GM19351 (cell line): ENCODE results near the gene HACD2.
"Not testable (repeated sequence)": the region's sequence is repeated elsewhere in the genome, so short reads cannot be mapped to it uniquely, and the experiment has no call there.

Source experiments
- ATAC-seq: cut with Tn5 transposase; IDR thresholded peaks from one replicate; pipeline ENCODE4 v1.9.1; 2021; ENCODE audit warnings: mild to moderate bottlenecking, moderate library complexity; ENCODE audit not compliant: unreplicated experiment

HACD2 gene

DNA sequence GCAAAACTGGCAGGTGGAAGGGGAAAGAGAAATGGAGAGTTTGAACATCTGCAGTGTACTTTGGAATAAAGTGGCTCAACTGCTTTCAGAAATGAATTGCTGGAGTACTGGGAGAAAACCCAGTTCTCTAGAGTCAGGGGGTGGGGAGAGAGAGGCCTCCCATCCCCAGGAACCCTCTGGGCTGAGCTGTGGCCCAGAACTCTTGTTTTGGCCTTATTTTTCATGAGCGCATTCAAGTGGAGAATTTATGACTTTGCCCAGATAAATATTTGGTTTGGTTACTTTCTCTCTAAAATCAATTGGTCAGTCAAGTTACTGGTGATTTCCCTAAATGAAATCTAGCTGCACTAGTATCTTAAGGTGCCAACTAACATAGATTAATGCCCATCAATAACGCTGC is 28.7 kb upstream of the HACD2 start:
- no peak for ATAC-seq

DNA sequence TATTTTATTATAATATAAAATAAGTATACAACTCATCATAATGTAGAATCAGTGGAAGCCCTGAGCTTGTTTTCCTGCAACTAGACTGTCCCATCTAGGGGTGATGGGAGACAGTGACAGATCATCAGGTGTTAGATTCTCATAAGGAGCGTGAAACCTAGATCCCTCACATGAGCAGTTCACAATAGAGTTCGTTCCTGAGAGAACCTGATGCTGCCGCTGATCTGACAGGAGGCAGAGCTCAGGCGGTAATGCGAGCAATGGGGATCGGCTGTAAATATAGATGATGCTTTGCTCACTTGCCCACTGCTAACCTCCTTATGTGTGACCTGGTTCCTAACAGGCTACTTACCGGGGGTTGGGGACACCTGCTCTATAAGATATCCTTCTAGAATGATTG is 26.8 kb upstream of the HACD2 start:
- not testable (repeated sequence) for ATAC-seq

DNA sequence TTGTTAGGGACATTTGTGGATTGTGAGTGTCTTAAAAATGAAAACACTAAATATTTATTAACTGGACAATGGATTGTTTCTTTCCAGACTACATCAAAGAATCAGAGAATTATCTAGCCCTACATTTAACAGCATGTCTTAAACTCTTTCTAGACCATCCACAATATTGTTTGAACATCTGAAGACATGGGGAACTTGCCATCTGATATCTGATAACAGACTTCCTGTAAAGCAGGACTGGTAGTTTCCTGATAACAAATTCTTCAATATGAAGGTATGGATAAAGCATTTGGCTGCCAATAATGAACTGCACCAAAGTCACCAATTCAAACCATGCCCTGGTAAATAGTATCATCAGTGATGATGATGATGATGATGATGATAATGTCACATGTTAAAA is 26.2 kb upstream of the HACD2 start:
- no peak for ATAC-seq

DNA sequence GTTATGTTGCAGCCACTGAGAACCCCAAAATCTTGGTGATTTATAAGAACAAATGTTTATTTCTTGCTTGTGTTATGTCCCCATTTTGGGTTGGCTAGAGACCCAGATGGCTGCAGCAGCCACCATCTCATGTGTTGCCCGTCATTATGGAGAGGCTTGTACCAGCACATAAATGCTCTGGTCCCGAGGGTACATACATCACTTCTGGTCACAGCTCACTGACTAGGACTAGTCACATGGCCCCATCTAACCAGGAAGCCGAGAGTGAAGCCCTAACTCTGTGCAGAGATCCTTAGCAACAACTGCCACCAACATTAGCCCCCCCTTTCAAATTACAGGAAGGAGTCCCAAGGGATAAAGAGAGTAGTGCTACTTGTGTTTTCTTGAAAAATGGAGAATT is 25.5 kb upstream of the HACD2 start:
- ATAC-seq, result peak; percentile 89

DNA sequence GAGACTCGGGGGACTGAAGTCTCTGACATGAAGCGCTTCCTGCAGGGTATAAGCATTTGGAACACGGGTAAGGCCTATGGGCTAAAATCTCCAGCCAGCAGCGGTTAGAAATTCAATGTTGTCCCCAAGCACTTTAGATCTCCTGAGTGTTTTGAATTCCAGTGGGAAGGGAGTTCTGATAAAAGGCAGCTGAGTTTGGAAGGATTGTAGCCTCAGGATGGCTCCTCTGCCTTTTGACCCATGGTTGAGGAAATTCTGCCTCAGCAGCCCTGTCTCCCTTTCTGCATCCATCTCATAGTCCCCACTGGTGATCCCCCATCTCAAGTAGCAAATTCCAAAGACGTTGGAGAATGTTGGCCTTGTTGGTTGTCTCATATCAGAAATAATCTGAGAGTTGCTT is 24.2 kb upstream of the HACD2 start:
- no peak for ATAC-seq

DNA sequence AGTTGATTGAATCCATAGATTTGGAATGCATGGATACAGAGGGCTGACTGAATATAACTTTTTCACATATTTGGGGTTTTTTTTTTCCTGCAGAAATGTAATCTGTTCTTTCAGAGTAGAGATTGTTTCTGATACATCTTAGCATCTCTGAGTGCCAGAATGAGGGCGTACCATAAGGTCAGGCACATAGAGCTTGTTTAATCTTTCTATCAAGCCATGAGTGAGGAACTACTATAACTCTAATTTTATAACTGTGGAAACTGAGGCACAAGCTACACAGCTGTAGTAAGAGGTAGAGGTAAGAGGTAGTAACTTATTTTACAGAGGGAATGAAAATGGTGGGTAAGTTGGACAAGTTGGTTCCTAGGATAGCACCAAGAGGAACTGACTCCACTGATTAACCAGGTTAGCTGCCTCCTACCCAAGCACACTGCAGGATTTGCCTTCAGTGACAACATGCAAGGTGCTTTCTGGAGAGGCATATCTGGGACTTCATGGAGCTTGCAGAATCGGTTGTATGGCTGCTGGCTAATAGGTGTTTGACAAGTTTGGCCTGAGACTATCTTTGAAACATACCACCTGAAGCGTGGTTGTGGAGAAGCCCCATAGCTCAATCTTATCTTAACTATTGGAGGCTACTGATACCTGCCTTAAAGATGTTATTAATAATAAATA is 23.5 kb upstream of the HACD2 start:
- no peak for ATAC-seq

DNA sequence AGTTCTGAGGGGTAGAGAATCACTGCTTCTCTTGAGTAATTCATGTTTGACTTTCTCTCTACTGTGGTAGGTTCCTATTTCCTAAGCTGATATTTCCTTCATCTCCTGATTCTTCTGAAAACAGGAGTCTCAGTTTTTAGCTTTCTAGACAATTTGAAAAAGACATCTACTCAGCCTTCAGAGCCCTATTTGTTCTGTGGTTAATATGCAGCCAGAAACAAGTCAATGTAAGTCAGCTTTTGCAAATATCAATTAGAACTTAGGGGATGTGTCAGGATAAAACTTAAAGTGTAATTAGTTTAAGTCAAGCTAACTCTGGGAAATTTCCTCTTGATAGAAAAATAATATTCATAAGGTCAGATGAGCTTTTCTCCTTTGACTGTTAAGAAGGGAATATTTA is 21.7 kb upstream of the HACD2 start:
- ATAC-seq, result no peak

DNA sequence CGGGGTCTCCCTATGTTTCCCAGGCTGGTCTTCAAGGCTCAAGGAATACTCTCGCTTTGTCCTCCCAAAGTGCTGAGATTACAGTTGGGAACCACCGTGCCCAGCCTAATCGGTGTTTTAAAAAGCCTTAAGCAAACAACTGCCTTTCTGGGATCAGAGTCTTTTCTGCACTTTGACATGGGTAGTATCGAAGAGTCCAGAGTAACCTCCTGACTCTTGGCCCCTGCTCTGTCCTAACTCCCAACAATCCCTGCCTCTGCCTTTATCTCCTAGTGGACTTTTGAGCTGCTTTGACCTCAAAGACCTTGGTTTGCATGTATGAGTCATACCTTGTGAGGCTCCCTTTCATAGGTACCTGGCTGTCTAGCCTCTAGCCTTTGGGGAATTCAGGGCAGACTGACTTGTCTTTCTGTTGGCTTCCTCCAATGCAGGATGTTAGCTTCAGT is 21.0 kb upstream of the HACD2 start:
- ATAC-seq, result peak; percentile 56

DNA sequence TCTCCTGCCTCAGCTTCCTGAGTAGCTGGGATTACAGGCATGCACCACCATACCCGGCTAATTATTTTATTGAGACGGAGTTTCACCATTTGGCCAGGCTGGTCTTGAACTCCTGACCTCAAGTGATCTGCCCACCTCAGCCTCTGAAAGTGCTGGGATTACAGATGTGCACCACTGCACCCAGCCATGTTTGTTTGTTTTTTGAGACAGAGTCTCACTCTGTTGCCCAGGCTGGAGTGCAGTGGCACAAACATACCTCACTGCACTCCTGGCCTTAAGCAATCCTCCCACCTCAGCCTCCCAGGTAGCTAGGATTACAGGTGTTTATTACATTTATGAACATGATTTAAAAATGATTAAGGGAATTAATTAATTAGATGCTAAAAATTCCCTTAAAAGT is 18.3 kb upstream of the HACD2 start:
- not testable (repeated sequence) for ATAC-seq

DNA sequence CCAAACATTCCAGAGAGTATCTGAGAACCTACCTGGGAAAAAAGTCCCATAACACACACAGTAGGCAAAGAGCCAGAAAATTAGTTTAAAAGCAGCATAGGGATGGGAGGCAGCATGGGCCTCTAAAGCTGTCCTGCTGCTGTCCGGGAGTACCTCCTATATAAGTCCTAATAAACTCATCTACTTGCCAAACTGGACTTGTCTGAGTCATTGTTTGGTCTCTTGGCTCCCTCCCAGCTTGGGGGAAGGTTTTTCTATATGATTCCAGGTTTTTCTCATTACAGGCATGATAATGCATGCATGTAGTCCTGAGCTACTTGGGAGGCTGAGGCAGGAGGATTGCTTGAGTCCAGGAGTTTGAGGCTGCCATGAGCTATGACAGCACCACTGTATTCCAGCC is 17.5 kb upstream of the HACD2 start:
- ATAC-seq, result no peak

DNA sequence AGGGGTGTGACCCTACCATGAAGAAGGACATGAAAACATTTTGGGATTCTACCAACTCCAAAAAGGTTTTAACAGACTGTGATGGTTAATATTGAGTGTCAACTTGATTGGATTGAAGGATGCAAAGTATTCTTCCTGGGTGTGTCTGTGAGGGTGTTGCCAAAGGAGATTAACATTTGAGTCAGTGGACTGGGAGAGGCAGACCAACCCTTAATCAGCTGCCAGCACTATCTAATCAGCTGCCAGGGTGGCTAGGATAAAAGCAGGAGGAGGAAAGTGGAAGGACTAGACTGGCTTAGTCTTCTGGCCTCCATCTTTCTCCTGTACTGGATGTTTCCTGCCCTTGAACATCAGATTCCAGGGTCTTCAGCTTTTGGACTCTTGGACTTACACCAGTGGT is 16.0 kb upstream of the HACD2 start:
- ATAC-seq, result not testable (repeated sequence)

DNA sequence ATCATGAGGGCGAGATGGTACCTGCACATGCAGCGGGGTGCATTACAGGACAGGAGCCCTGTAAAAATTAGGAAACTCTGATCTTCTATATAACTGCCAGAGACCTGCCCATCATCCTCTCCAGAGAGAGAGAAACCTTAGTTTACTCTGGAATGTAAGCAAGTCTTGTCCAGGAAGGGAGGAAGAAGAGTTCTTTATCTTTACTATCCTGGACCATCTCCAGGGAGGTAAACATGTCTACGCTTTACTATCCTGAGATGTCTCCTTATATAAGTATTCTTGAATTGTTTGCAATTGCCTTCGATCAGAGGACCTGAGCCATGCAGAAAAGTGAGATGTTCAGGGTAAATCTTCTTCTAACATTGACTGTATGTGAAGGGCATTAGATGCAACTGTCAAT is 12.7 kb upstream of the HACD2 start:
- no peak for ATAC-seq

DNA sequence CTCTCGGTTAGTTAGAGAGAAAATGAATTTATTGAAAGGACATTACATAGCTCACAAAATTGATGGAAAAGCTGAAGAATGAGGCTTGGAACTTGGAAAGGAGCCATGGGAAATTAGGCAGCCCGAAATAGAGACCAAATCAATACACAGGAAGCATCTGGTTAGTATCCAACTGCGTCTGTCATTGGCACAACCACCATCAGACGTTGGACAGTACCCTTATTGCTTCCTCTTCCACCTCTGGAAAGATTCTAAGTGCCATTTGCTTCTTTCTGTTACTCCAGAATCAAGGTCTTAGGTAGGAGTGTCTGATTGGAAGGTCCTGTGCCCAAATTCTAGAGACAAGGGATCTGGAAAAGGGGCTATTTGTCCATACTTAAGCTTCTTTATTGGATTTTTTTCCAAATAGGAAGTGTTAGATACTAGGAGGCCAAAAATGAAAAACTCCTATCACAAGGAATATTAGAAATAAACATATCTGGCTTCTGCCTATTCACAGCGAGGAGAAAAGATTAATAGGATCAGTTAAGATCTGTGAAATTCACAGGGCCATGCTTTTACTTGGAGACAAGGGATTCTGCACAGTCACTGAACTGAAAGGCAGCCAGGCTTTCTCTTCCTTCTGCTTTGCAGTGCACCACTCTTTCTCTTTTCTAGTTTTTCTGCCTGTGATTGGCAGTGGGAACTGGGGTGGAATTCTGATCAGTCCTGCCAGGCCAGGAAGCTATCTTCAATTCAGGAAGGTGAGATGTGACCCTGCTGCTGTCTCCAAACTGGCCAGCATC is 10.7 kb upstream of the HACD2 start:
- no peak for ATAC-seq

DNA sequence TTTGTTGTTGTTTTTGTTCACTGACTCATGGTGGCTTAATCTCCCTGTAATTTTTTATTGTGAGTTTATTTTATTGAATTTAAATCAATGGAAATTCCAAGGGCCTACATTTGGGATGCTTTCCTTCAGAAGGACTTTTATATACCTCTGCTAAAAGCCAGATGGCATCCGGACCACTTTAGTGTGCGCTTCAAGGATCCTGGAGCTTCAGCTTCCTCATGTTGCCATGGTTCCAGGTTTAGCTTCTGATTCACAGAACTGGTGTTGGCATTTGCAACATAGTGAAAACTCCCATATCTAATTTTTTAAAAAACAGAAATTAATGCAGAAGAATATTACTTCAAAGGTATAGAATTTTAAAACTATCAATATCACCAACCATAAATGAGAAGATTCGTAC is 8.5 kb upstream of the HACD2 start:
- ATAC-seq, result no peak

DNA sequence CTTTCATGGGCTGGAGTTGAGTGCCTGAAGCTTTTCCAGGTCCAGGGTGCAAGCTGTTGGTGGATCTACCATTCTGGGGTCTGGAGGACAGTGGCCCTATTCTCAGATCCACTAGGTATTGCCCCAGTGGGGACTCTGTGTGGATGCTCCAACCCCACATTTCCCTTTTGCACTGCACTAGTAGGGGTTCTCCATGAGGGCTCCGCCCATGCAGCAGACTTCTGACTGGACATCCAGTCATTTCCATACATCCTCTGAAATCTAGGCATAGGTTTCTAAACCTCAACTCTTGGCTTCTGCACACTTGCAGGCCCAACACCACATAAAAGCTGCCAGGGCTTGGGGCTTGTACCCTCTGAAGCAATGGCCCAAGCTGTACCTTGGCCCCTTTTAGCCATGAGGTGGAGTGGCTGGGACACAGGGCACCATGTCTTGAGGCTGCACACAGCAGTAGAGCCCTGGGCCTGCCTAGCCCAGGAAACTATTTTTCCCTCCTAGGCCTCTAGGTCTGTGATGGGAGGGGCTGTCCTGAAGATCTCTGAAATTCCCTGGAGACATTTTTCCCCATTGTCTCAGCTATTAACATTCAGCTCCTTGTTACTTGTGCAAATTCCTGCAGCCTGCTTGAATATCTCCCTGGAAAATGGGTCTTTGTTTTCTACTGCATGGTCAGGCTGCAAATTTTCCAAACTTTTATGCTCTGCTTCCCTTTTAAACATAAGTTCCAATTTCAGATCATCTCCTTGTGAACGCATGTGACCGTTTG is 6.0 kb upstream of the HACD2 start:
- no peak for ATAC-seq

DNA sequence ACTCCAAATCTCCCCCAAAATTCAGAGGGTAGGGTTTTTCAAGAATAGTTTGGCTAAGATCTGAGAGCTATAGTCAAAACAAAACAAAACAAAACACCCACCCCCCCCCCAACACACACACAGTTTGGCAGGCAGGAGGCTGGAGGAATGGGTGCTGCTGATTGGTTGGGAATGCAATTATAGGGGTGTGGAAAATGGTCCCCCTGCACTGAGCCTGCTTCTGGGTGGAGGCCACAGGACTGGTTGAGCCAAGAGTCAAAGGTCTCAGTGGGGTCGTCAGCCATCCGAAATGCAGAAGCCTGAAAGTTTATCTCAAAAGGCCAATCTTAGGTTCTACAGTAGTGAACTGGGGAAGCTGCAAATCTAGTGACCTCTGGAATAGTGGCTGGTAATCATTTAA is 2.5 kb upstream of the HACD2 start:
- no peak for ATAC-seq

DNA sequence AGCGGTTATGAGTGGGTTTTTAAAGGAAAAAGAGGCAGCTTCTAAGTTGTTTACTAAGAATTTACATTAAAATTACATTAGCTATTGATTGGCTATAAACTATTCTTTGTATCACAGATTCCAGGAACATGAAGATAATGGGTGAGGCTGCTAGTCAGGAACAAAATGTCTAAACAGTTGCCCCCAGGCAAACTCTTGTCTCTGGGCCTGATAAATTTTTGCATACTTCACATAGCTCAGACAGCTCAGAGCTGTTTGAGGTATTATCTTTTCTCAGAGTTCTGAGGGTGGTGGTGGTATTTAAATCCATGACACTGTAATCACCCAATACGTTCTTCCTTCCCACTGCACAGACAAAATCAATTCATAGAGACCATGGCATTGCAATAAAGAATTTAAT is 2.1 kb upstream of the HACD2 start:
- no peak for ATAC-seq

DNA sequence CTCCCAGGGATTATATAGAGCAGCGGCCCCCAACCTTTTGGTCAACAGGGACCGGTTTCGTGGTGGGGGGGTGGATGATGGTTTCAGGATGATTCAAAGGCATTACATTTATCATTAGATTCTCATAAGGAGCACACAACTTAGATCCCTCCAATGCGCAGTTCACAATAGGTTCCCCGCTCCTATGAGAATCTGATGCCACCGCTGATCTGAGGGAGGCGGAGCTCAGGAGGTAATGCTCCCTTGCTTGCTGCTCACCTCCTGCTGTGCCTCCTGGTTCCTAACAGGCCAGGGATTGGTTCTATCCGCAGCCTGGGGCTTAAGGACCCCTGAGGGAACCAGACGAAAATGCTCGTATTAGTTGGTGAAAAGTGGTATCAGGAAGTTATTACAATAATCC is 1.3 kb upstream of the HACD2 start:
- no peak for ATAC-seq

DNA sequence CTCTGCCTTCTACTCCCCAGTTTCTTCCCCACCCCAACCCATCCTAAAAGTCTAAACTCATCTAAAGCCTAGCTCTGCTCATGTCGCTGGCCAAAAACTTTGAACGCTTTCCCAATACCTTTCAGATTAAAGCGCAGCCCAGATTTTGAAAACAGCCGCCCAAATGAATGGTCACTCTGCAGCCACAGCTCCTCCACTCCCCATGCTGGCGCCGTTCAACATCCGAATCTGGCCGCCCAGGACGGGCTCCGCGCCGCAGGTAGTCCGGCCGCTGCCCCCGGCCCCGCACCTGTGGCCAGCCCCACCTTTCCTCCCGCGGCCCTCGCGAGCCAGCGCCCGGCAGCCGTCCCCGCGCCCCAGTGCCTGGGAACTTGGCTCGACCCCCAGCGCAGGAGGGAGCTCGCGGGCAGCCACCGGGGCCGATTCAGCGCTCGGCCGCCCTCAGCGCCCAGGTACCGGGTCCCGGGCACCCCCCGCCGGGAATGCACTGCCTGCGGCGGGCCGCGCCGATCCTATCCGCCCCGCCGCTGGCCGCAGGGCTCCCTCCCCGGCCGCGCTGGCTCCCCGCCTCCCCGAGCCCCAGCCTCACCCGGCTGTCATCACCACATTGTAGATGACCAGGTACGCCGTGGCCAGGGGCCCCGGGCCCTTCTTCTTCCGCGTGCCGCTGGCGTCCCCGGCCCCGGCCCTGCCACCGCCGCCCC is 417 bp downstream of the HACD2 start:
- ATAC-seq, result peak; percentile 24

DNA sequence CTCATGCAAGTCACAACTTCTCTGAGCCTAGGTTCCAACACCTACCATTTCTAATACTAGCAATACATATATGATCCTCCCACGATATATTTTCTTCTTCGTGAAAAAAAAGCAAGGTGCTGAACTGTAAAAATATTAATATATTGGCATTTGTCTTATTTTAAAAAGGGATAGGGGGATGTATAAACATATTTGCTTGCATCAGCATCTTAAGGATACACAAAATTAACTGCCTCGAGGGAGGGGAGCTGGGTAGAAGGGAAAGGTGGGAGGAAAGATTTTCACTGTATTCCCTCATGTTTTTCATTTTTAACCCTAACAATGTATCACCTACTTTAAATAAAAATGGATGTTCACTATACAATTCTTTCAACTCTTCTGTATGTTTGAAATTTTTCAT is 1.3 kb downstream of the HACD2 start:
- ATAC-seq, result no peak

DNA sequence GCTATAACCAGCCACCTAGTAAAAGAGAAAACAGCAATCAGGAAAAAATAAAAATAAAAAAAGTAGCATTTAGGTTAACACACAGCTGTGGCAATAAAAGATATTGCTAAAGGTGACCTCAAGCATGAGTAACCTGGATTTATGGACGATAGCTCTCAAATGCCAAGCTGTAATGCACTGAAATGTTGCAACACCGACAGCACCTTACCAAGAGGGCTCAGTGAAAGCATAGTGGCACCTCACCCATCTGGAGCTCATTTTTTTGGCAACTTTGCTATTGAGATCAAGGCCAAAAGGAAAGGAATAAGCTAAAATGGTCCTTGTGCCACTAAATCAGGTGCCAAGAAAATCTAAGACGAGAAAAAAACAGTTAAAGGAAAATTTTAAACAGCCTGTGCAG is 2.5 kb downstream of the HACD2 start:
- no peak for ATAC-seq
